Spleen (tissue), 11 donors: ENCODE data around the gene TENM3. TPM values are rescaled to one million over a fixed set of nuclear protein-coding genes. Genes with fewer than 3 reads are reported as not detected.

Source experiments
- DNase-seq: peaks from one replicate; pipeline ENCODE4 v3.0.0-alpha.2; 2020
- H3K27ac ChIP-seq, 8 donors: fragments of 200-600 bp; sonication (generic) in 7 of 8; 1 replicate in 4 of 8; 2 replicates in 4 of 8; pipeline versions ENCODE4 v1.5.0 to v1.8.0; 2016 to 2021; ENCODE audit warnings: inconsistent platforms in 4 of 8, mild to moderate bottlenecking in 4 of 8, moderate library complexity in 1 of 8
- H3K27me3 ChIP-seq, 7 donors: fragments of 200-600 bp; sonication (generic) in 6 of 7; replicated peaks in 1 of 7; 1 replicate in 4 of 7; 2 replicates in 3 of 7; pipeline versions ENCODE4 v1.5.0 to v1.8.0; 2016 to 2021; ENCODE audit warnings: inconsistent platforms in 3 of 7, mild to moderate bottlenecking in 1 of 7
- H3K36me3 ChIP-seq, 6 donors: fragments of 200-600 bp; sonication (generic) in 5 of 6; 1 replicate in 4 of 6; 2 replicates in 2 of 6; pipeline versions ENCODE4 v1.5.0 to v1.8.0; 2016 to 2021; ENCODE audit warnings: inconsistent platforms in 2 of 6
- H3K4me1 ChIP-seq, 6 donors: fragments of 200-600 bp; sonication (generic) in 5 of 6; 1 replicate in 3 of 6; 2 replicates in 3 of 6; pipeline versions ENCODE4 v1.5.0 to v1.8.0; 2016 to 2021; ENCODE audit warnings: inconsistent platforms in 3 of 6
- H3K4me3 ChIP-seq, 8 donors: fragments of 200-600 bp; sonication (generic) in 7 of 8; 1 replicate in 4 of 8; 2 replicates in 4 of 8; pipeline versions ENCODE4 v1.5.0 to v1.8.0; 2016 to 2021; ENCODE audit warnings: inconsistent platforms in 4 of 8, mild to moderate bottlenecking in 4 of 8, moderate library complexity in 2 of 8
- H3K9me3 ChIP-seq, 8 donors: fragments of 200-600 bp; sonication (generic) in 7 of 8; 1 replicate in 4 of 8; 2 replicates in 4 of 8; pipeline versions ENCODE4 v1.5.0 to v1.8.0; 2016 to 2021; ENCODE audit warnings: inconsistent platforms in 4 of 8
- CTCF ChIP-seq, 11 experiments: fragments of 200-600 bp in 7 of 11; fragments of 450-650 bp in 4 of 11; sonication (generic) in 4 of 11; IDR thresholded peaks in 8 of 11; conservative IDR thresholded peaks in 3 of 11; 1 replicate in 7 of 11; 2 replicates in 4 of 11; pipeline versions ENCODE4 v1.4.0 to v1.8.0; 2016 to 2021; ENCODE audit warnings: antibody characterized with exemption in 11 of 11, inconsistent platforms in 4 of 11, mild to moderate bottlenecking in 1 of 11
- POLR2A ChIP-seq, 3 donors: fragments of 450-650 bp; IDR thresholded peaks; one replicate each; pipeline ENCODE4 v1.5.1; 2017; ENCODE audit warnings: antibody characterized with exemption in 3 of 3, mild to moderate bottlenecking in 1 of 3
- POLR2AphosphoS5 ChIP-seq, 3 donors: sonication (generic); formaldehyde crosslinking; IDR thresholded peaks; one replicate each; pipeline ENCODE4 v1.5.1; 2017; ENCODE audit warnings: antibody characterized with exemption in 3 of 3
- WGBS, 5 donors: extraction: QIAGEN DNeasy Blood & Tissue Kit in 3 of 5; methylation state at CpG; one replicate each; pipeline versions ENCODE4 v1.1.5 to v1.1.7; 2013 to 2018; 5-methylcytosine and 5-hydroxymethylcytosine counted together
- intact Hi-C: fragments of 100-400 bp; cut with DNase I; formaldehyde crosslinking; loops from one replicate; pipeline ENCODE4 v1.15.0; 2023; ENCODE audit warnings: low total_unique reads
- polyA plus RNA-seq, 3 donors: library from polyadenylated mRNA; stranded (reverse); fragments of 200-250 nt; gene quantifications; one replicate each; pipeline ENCODE4 v1.2.1, GENCODE V29; 2013
- total RNA-seq, 7 donors: library from RNA; depleted of rRNA in 3 of 7; stranded (reverse); fragments of >200 nt in 3 of 7; fragmentation: NEBNext Ultra II Directional in 4 of 7; extraction: Animal tissue kit (Norgen Biotek cat#: 25700) in 4 of 7; gene quantifications; one replicate each; pipeline versions ENCODE4 v1.1.0 to v1.2.1, GENCODE V29; 2016 to 2021
- donor health status: healthy with polysubstance abuse.
- donor health status: DM: no; HTN: no; CAD: no; lungs with moderate emphysema.
- donor health status: DM: no; HTN: no; CAD: no.
- donor health status: Bipolar disorder and iron deficiency.
- donor health status: healthy.
- donor health status: DM: no; HTN: no; CAD: no.
- donor health status: DM: yes; HTN: yes; CAD: no.

The TENM3 gene
- total and polyA plus RNA-seq, 10 donors = 0.37 to 45.6 (median 17.7) TPM

GRCh38 chr4:182400790-182401189 is 157.6 kb downstream of the TENM3 start:
- TF ChIP-seq POLR2AphosphoS5 (IDR thresholded peaks at IDR 0.05) = no peak
- TF ChIP-seq POLR2A (IDR thresholded peaks at IDR 0.05) = no peak
- no peak for TF ChIP-seq CTCF (IDR thresholded peaks at IDR 0.05 in 8 of 11, conservative IDR thresholded peaks at IDR 0.05 in 3 of 11)
- Histone ChIP-seq H3K4me1 (no peaks in the 10 kb centered on the region), H3K27ac (no peak overlapping the region), H3K36me3 (no peaks in the 10 kb centered on the region), H3K27me3 (no peaks in the 10 kb centered on the region), H3K4me3 (no peak overlapping the region), H3K9me3 (no peaks in the 10 kb centered on the region)
- intact Hi-C loops = no loop called here
- 87 to 94% (median 90%) methylated on average over 7 of the region's 7 CpGs for WGBS, 5 donors
- no peak for DNase-seq

- 81 to 94% (median 91%) methylated on average over 7 of the region's 7 CpGs for WGBS, 5 donors
- no peak overlapping the region for H3K4me3 ChIP-seq
- no peak for DNase-seq
- intact Hi-C loops = no loop called here
- H3K9me3 ChIP-seq = no peaks in the 10 kb centered on the region
- no peak overlapping the region for H3K27ac ChIP-seq
- H3K36me3 ChIP-seq = no peaks in the 10 kb centered on the region
- TF ChIP-seq POLR2AphosphoS5 (IDR thresholded peaks at IDR 0.05) (no peak), POLR2A (IDR thresholded peaks at IDR 0.05) (no peak), CTCF (IDR thresholded peaks at IDR 0.05 in 8 of 11, conservative IDR thresholded peaks at IDR 0.05 in 3 of 11) (no peak)
- no peaks in the 10 kb centered on the region for H3K4me1 ChIP-seq
- no peaks in the 10 kb centered on the region for H3K27me3 ChIP-seq
Measured at GRCh38 chr4:182404376-182404775, 161.2 kb downstream of the TENM3 start.

- Histone ChIP-seq H3K9me3 (no peaks in the 10 kb centered on the region), H3K27me3 (no peaks in the 10 kb centered on the region), H3K4me1 (no peaks in the 10 kb centered on the region), H3K4me3 (no peak overlapping the region), H3K27ac (no peak overlapping the region), H3K36me3 (no peaks in the 10 kb centered on the region)
- no peak for DNase-seq
- WGBS, 5 donors = 75 to 93% (median 88%) methylated on average over 11 of the region's 11 CpGs
- TF ChIP-seq POLR2A (IDR thresholded peaks at IDR 0.05) (no peak), POLR2AphosphoS5 (IDR thresholded peaks at IDR 0.05) (no peak), CTCF (IDR thresholded peaks at IDR 0.05 in 8 of 11, conservative IDR thresholded peaks at IDR 0.05 in 3 of 11) (no peak)
- intact Hi-C loops = no loop called here
Measured at GRCh38 chr4:182405087-182405486, 161.9 kb downstream of the TENM3 start.

- DNase-seq = no peak
- Histone ChIP-seq H3K27ac (no peak overlapping the region), H3K4me1 (no peaks in the 10 kb centered on the region), H3K4me3 (no peak overlapping the region), H3K36me3 (no peaks in the 10 kb centered on the region), H3K9me3 (peaks cover 0 to 31% (median 17%) of the 10 kb centered on the region in 8 donors), H3K27me3 (no peaks in the 10 kb centered on the region)
- TF ChIP-seq CTCF (IDR thresholded peaks at IDR 0.05 in 8 of 11, conservative IDR thresholded peaks at IDR 0.05 in 3 of 11) (no peak), POLR2A (IDR thresholded peaks at IDR 0.05) (no peak), POLR2AphosphoS5 (IDR thresholded peaks at IDR 0.05) (no peak)
- intact Hi-C loops = no loop called here
- WGBS, 5 donors = 83 to 92% (median 86%) methylated on average over 5 of the region's 5 CpGs
Measured at GRCh38 chr4:182409271-182409670, 166.1 kb downstream of the TENM3 start.
